Measurements from ENCODE around the gene ACBD4. TPM values are rescaled to one million over a fixed set of nuclear protein-coding genes. Genes with fewer than 3 reads are reported as not detected.
A peak's percentile ranks its signal among the peaks of the same experiment; 100 is the strongest.

ACBD4 gene
- total RNA-seq, 1 donor from 2014 or later: 6.8 TPM

- Histone ChIP-seq H3K4me3 (no peak overlapping the region), H4K20me1 (ENCODE audit: low read depth) (peaks cover 6% of the 10 kb centered on the region), H3K79me2 (ENCODE audit: low read depth) (no peaks in the 10 kb centered on the region), H3K36me3 (no peaks in the 10 kb centered on the region), H3K9me3 (ENCODE audit: low read depth) (no peaks in the 10 kb centered on the region), H3K9ac (no peak overlapping the region), H3K4me1 (no peaks in the 10 kb centered on the region), H2AFZ (replicated peaks) (no peak overlapping the region), H3K27ac (no peak overlapping the region), H3K4me2 (no peak overlapping the region), H3F3A (ENCODE audit: low read depth) (peaks cover 8% of the 10 kb centered on the region), H3K27me3 (no peaks in the 10 kb centered on the region)
- Mint-ChIP-seq H3K27ac (no peak overlapping the region), H3K4me1 (peaks cover 32% of the 10 kb centered on the region), H3K4me3 (no peak overlapping the region), H3K9me3 (no peaks in the 10 kb centered on the region), H3K27me3 (ENCODE audit: insufficient read depth, low read depth) (peaks cover 2% of the 10 kb centered on the region), H3K36me3 (no peaks in the 10 kb centered on the region)
- no peak for DNase-seq (ENCODE audit: low spot score)
- no peak for TF ChIP-seq EZH2 (IDR thresholded peaks at IDR 0.05)
- no peak for TF ChIP-seq CTCF (IDR thresholded peaks at IDR 0.05)
- TF ChIP-seq EZH2phosphoT487 (IDR thresholded peaks at IDR 0.05): no peak
These were observed 20.4 kb upstream of the ACBD4 start for GRCh38 chr17:45115015-45115625.

GRCh38 chr17:45115871-45116270 is 19.6 kb upstream of the ACBD4 start:
- peaks cover 2% of the 10 kb centered on the region for H3K27me3 Mint-ChIP-seq (ENCODE audit: insufficient read depth, low read depth)
- no peaks in the 10 kb centered on the region for H3K9me3 Mint-ChIP-seq
- no peak overlapping the region for H3K27ac ChIP-seq
- H3K4me2 ChIP-seq: no peak overlapping the region
- H3K4me1 ChIP-seq: no peaks in the 10 kb centered on the region
- H3K36me3 ChIP-seq: no peaks in the 10 kb centered on the region
- no peaks in the 10 kb centered on the region for H3K36me3 Mint-ChIP-seq
- DNase-seq (ENCODE audit: low spot score): no peak
- H3K9me3 ChIP-seq (ENCODE audit: low read depth): no peaks in the 10 kb centered on the region
- H4K20me1 ChIP-seq (ENCODE audit: low read depth): peaks cover under 1% of the 10 kb centered on the region
- peaks cover 32% of the 10 kb centered on the region for H3K4me1 Mint-ChIP-seq
- H3K27me3 ChIP-seq: no peaks in the 10 kb centered on the region
- H3F3A ChIP-seq (ENCODE audit: low read depth): peaks cover 3% of the 10 kb centered on the region
- no peaks in the 10 kb centered on the region for H3K79me2 ChIP-seq (ENCODE audit: low read depth)
- H3K9ac ChIP-seq: no peak overlapping the region
- TF ChIP-seq EZH2 (IDR thresholded peaks at IDR 0.05) (no peak), CTCF (IDR thresholded peaks at IDR 0.05) (no peak), EZH2phosphoT487 (IDR thresholded peaks at IDR 0.05) (no peak)
- no peak overlapping the region for H3K4me3 ChIP-seq
- peak overlapping the region; percentile 30 for H3K4me3 Mint-ChIP-seq
- H2AFZ ChIP-seq (replicated peaks): no peak overlapping the region
- peak overlapping the region; percentile 4 for H3K27ac Mint-ChIP-seq

GRCh38 chr17:45116434-45117016 is 19.0 kb upstream of the ACBD4 start:
- Mint-ChIP-seq H3K36me3 (no peaks in the 10 kb centered on the region), H3K27me3 (ENCODE audit: insufficient read depth, low read depth) (peaks cover 1% of the 10 kb centered on the region), H3K4me1 (peaks cover 26% of the 10 kb centered on the region), H3K27ac (peak overlapping the region; percentile 4), H3K4me3 (no peak overlapping the region), H3K9me3 (no peaks in the 10 kb centered on the region)
- Histone ChIP-seq H3K27me3 (no peaks in the 10 kb centered on the region), H3K4me1 (no peaks in the 10 kb centered on the region), H3K9me3 (ENCODE audit: low read depth) (no peaks in the 10 kb centered on the region), H3K4me3 (no peak overlapping the region), H3K36me3 (no peaks in the 10 kb centered on the region), H3F3A (ENCODE audit: low read depth) (no peaks in the 10 kb centered on the region), H4K20me1 (ENCODE audit: low read depth) (no peaks in the 10 kb centered on the region), H3K27ac (no peak overlapping the region), H3K9ac (no peak overlapping the region), H2AFZ (replicated peaks) (no peak overlapping the region), H3K4me2 (no peak overlapping the region), H3K79me2 (ENCODE audit: low read depth) (no peaks in the 10 kb centered on the region)
- DNase-seq (ENCODE audit: low spot score): no peak
- TF ChIP-seq EZH2phosphoT487 (IDR thresholded peaks at IDR 0.05) (no peak), EZH2 (IDR thresholded peaks at IDR 0.05) (no peak), CTCF (IDR thresholded peaks at IDR 0.05) (no peak)
